ENCODE data around the gene COX4I1.

The COX4I1 gene

GRCh38 chr16:85842435-85842834, 42.9 kb downstream of the COX4I1 start:
- no peak for DNase-seq (ENCODE audit: low read depth)

GRCh38 chr16:85842848-85843247, 43.4 kb downstream of the COX4I1 start:
- DNase-seq (ENCODE audit: low read depth): no peak

- no peak for DNase-seq (ENCODE audit: low read depth)
Observed at GRCh38 chr16:85843471-85844168, 44.1 kb downstream of the COX4I1 start.

- DNase-seq (ENCODE audit: low read depth): no peak
Observed at GRCh38 chr16:85844169-85844481, 44.6 kb downstream of the COX4I1 start.

- no peak for DNase-seq (ENCODE audit: low read depth)
Observed at GRCh38 chr16:85844786-85845185, 45.3 kb downstream of the COX4I1 start.

GRCh38 chr16:85845266-85845665, 45.8 kb downstream of the COX4I1 start:
- no peak for DNase-seq (ENCODE audit: low read depth)

GRCh38 chr16:85846461-85846860, 47.0 kb downstream of the COX4I1 start:
- DNase-seq (ENCODE audit: low read depth): no peak

- no peak for DNase-seq (ENCODE audit: low read depth)
Observed at GRCh38 chr16:85847036-85847435, 47.5 kb downstream of the COX4I1 start.

GRCh38 chr16:85847681-85848601, 48.4 kb downstream of the COX4I1 start:
- no peak for DNase-seq (ENCODE audit: low read depth)

GRCh38 chr16:85848986-85849385, 49.5 kb downstream of the COX4I1 start:
- DNase-seq (ENCODE audit: low read depth): no peak

- DNase-seq (ENCODE audit: low read depth): no peak
Observed at GRCh38 chr16:85849388-85849787, 49.9 kb downstream of the COX4I1 start.

- no peak for DNase-seq (ENCODE audit: low read depth)
Observed at GRCh38 chr16:85850344-85850880, 50.9 kb downstream of the COX4I1 start.

GRCh38 chr16:85851034-85851785, 51.7 kb downstream of the COX4I1 start:
- DNase-seq (ENCODE audit: low read depth): no peak

GRCh38 chr16:85853547-85854545, 54.4 kb downstream of the COX4I1 start:
- no peak for DNase-seq (ENCODE audit: low read depth)

GRCh38 chr16:85854935-85855334, 55.4 kb downstream of the COX4I1 start:
- DNase-seq (ENCODE audit: low read depth): no peak

- no peak for DNase-seq (ENCODE audit: low read depth)
Observed at GRCh38 chr16:85856079-85856478, 56.6 kb downstream of the COX4I1 start.

GRCh38 chr16:85856585-85856984, 57.1 kb downstream of the COX4I1 start:
- no peak for DNase-seq (ENCODE audit: low read depth)
